Stimulated activated CD4-positive, alpha-beta T cell treated with anti-CD3 and anti-CD28 coated beads, Interleukin-4, amount 100 ng/mL, for 4 hours (primary cell): ENCODE results near the gene DHRS13.
"Not testable (repeated sequence)": the region's sequence is repeated elsewhere in the genome, so short reads cannot be mapped to it uniquely, and the experiment has no call there.

Experiments used
- DNase-seq, 2 experiments: peaks; one replicate each; pipeline ENCODE4 v3.0.0-alpha.2; 2020

Gene DHRS13

DNA sequence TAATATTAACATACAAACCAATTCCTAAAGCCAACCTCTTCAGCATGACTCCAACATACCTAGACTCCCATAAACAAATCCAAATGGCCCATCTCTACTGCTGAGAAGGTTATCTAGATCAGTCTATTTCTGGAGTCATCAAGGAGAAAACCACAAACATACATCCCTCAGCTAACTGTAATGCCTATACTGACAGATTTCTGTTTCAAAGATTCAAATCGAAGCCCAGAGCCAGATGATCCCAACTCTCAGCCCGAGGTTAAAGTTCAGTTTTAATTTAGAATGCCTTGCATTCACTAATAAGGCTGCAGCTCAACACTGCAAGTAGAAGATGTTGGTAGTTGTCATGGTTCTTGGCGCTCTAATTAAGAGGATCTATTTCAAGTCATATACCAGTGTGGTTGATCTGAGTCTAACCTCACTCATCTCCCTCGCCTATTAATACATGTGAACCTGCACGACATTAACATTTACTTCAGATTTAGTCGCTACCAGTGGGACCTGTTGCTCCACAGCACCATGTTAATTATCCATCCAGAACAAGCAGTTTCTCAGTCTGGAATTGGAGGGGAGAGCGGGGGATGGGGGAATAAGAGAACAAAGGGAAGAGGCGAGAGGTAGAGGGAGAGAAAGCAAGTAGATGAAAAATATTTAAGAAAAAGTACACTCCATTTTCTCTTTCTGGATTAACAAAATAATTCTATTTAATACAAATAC, 33.0 kb upstream of the DHRS13 start:
- DNase-seq, result no peak

DNA sequence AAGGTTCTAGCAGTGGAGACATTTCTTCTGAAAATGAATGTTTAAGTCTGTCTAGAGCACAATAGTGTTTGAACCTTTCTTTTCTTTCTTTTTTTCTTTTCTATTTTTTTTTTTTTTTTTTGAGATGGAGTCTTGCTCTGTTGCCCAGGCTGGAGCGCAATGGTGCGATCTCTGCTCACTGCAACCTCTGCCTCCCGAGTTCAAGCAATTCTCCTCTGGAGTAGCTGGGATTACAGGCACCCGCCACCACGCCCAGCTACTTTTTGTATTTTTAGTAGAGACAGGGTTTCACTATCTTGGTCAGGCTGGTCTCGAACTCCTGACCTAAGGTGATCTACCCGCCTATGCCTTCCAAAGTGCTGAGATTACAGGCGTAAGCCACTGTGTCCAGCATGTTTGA, 31.6 kb upstream of the DHRS13 start:
- DNase-seq, result not testable (repeated sequence)

DNA sequence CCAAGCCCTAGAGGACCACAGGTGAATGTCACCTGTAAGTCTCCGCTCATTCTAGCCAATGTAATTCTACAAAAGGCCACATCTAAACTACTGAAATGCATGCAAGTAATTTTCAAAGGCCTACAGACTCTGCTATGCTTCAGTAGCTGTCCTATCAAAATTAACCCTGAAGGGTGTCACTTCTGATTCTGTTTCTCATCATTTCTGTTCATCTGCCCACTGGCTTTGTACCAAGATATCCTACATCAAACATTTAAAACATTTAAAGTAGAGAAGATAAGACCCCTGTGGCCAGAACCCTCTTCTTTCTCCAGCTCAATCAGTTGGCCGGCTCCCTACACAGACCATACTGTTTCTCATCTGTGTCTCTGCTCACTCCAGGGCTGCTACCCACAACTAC, 26.9 kb upstream of the DHRS13 start:
- no peak for DNase-seq

DNA sequence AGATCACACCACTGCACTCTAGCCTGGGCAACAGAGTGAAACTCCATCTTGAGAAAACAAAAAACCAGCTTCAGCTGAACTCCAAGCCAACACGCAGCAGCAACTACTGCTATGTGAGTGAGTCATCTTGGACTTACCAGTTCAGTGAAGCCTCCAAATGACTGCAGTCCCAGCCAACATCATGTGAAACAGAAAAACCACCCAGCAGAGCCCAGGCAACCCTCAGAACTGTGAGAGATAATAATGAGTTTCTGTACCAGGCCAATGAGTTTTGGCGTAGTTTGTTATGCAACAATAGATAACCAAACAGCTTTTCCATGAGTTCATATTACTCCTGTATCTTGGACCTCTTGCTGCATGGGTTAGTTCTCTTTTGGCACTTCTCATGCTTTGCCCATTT, 25.2 kb upstream of the DHRS13 start:
- DNase-seq, result peak in 1 of 2 experiments; percentile 13

DNA sequence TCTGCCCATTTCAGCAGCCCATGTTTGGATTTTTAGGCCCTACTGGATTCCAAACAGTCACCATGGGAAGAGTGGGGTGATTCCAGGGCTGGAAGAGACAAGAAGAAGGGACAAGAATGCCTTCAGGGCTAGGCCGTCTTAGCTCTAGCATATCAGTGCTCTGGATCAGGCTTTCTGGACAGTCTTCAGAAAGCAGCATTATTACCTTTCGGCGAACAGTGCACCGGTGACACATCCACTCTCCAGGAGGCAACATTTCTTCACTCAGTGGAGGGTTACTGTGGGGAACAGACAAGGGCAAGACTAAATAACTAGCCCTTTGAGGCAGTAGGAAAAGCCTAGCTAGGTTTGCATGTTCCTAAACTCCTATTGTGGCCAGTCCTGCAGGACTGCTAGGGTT, 23.9 kb upstream of the DHRS13 start:
- DNase-seq, result no peak

DNA sequence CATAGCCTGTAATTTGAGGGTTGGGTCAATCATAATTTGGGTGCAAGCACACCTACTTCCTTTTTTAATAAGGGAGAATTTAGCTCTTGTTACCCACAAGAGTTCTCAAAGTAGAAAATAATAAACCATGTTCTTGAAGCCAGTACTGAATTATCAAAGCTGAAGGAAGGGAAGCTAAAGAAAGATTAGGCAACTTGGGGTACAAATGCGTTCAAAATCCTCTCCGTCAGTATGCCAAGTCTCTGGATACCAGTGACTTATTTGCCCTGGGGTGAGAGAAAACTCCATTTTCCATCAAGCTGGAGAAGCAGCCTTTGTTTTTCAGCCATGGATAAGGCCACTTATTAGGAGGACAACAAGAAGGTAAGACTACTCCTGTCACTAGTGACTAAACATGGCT, 23.5 kb upstream of the DHRS13 start:
- no peak for DNase-seq

DNA sequence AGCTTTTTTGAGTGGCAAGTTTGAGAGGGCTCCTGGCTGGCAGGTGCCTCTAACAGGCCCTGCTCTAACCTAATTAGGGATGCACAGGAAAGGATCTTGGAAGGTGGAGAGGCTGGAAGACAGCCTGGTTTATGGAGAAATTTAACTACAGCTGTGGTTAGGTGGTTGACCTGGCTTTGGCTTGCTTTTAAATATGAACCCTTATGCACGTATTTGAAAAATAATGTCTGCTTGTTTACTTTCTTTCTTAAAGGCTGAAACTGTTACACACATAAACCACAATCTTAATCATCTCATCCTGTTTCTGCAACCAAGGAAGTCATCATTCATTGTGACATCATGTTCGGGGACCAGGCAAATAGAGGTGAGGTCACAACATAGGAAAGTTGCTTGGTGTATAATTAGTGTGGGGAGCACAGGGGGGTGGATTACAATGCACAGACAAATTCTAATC, 23.1 kb upstream of the DHRS13 start:
- peak in 1 of 2 experiments; percentile 62 for DNase-seq

DNA sequence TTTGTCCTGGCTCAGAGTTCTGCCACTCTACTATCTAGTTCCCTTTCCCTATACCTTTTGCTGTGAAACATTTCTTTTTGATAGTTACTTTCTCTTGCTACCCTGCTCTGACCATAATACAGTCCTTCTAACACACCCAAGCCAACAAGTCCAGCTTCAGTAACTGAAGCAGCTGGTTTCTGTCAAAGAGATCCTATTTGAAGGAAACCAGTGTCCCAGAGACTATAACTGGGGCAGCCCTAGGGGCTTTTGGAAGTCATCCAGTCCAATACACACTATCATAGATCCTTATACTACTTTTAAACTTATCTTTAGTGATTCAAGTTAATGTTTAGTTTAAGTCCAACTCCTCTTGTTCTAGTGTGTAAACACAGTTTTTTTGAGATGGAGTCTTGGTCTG, 17.3 kb upstream of the DHRS13 start:
- no peak for DNase-seq

DNA sequence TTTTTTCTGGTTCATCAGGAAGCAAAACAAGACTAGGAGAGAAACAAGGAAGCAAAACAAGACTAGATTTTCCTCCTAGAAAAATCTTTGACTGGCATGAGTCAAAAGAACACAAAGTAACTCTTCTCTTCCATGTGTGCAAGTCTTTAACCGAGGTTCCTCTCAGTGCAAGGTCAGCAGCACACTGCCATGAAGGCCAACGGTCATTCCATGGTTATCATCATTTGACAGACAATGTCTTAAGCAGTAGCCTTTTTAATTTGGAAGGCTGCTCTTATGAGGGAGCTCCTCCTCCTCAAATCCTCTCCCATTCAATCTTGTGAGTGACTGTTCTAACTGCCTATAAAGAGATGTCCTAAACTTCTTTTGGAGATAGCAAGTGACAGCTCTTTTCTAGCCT, 15.4 kb upstream of the DHRS13 start:
- DNase-seq, result no peak

DNA sequence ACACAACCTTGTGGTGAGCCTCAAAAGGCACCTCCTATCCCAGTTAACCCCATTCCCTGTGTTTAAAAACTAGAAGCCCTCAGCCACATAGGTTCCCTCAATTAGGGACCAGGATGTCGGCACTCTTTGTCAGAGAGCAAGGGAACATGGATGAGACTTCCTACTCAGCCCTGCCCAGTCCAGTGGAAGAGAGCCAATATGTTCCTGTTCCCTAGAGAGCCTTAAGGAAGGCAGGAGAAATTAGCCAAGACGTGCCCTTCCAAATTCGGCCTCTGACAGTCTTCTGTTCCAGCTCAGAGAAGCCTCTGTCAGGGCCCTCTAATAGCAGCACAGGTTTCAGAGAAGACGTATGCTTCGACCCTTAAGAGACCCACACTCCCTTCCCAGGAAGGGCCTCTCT, 14.6 kb upstream of the DHRS13 start:
- DNase-seq, result no peak

DNA sequence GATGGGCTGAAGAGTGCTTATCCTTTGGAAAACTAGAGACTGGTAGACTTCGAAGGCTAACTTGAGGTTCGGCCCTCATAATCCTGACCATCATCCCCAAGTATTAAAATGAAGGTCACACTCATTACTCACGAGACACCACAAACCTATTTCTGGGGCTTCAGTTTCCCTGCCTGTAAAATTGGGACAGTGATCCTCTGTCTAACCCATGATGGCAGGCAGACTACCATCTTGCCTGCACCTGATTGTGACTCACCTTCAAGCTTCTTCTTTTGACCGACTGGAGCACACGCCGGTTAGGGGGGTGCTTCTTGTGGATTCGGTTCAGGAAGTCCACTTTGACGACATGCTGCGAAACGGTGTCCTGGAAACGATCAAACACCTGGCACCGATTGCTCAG, 14.2 kb upstream of the DHRS13 start:
- DNase-seq, result no peak

DNA sequence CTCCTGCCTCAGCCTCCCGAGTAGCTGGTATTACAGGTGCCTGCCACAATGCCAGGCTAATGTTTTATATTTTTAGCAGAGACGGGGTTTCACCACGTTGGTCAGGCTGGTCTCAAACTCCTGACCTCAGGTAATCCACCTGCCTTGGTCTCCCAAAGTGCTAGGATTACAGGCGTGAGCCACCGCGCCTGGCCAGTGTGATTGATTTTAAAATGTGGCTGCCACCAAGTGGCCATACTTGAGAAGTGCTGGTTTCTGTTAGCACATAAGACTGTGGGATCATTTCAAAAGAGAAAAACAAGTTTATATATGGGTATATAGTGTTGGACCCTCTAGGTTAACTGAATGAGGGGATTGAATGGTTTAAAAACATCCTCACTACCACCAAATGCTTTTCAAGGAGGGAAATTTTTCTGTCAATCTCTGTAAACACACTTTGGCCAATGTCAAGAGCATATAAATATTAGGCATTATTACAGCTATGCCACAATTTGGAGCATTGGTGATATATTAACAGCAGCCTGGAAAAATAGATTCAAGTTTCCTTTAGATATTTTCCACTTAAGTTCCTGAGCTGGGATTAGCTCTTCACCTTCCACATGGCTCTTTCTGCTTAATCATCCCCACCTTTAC, 13.5 kb upstream of the DHRS13 start:
- DNase-seq, result peak in 1 of 2 experiments; percentile 37

DNA sequence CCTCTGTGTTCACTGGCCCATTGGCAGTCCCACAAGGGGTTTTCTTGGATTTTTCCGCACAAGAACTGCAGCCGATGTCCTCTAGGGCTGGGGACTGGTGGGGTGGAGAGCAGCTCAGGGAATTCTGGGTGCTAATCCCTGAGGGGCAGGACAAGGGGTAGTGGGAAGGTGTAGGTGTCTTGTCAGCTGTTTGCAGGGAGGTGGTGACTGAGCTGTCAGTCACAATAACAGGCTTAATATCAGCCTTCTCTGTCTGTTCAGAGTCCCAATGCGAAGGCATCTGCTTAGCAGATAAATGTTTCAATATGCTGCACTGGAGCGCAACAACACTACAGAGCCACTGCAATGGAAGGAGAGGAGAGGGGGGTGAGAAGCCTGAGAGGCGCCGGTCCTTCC, 10.1 kb upstream of the DHRS13 start:
- no peak for DNase-seq

DNA sequence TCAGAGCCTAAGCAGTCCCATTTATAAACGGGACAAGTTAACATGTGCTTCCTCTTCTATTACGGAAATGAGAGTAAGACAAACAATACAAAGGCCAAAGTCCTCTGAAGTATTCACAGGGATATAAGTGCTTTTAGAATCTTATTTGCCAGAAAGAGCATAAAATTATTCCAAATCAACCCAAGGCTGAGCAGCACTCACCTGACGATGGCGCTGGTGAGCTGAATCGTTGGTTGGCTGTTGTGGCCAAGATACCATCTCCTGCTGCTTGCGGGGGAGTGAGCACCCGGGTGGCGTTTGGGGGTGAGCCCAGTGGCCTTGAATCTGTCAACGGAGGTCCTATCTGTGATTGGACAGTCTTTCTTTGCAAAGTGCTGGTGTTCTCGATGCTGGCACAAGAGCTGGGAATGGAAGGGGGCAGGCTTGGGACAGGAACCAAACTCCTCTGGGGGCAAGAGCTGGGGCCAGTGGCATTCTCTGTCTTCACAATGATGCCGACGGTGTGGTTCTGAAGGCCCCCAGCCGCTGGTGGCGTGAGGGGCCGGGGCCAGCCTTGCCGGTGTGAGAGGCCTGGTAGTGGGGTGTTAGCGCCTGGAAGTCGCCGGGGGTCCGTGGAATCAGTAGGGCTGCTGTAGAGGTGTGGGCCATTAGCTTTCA, 9.5 kb upstream of the DHRS13 start:
- DNase-seq, result no peak

DNA sequence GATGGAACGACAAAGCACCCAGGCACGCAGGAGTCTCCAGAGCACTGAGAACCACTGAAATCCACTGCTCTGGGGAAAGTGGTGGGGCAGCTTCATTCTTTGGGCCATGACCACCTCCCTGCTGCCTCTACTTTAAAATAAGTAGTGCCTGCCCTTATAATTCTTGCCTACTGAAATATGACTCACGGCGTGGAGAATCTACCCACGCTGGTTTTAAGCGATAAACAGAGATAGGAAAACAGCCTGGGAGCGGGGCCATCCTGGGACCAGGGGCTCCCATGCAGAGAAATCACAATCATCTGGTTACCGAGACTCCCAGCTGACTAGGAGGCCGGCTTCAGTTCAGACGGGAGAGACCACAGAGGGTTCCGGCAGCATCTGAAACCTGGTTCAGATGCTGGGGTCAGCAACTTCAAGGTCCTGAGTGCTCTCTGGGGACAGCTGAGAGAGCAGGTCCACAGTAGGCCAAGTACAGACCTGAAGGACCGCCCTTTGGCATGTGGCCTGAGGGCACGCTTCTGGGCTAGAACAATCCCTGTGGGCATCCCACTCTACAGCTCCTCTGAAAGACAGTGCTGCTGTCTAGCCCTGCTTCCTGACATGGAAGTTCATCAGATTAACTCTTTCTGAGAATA, 8.6 kb upstream of the DHRS13 start:
- DNase-seq, result no peak

DNA sequence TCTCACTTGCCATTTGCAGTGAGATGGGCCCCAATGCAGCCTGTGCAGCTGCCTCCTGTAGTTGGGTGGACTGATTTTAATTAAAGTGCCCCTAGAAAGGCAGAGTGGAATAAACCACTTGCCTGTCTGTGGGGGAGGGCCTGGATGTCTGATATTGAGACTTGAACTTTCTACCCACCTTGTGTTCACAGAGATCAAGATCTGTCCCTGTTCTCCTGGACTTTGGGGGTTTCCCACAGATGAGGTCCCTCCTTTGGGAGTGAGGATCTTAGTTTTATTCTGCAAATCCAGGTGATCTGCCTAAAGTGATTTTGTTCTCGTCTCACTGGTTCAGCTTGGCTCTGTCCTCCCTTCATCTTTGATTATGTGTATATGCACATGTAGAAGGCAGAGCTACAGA, 7.7 kb upstream of the DHRS13 start:
- DNase-seq, result no peak

DNA sequence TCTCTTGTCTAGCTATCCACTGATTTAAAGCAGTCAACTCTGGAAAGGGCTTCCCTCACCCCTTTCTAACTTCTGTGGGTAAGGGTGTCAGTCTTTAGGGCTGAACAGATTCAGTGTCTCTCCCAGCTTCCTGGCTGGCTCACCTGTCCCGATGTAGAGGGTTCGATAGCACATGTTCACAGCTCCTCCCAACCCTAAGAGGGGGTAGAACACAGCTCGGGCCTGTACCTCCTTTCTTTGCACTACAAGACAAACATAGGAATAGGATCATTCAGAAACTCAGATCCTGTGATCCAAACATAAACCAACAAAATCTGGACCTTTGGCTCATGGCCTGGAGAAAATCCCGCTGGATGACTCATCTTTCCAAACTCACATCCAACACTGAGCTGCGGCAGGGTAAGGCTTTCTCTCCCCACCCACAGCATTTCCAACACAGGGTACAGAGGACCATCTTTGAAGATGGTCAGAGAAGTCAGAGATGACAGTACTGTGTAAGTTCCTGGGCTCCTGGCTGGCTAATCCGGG, 5.8 kb upstream of the DHRS13 start:
- no peak for DNase-seq

DNA sequence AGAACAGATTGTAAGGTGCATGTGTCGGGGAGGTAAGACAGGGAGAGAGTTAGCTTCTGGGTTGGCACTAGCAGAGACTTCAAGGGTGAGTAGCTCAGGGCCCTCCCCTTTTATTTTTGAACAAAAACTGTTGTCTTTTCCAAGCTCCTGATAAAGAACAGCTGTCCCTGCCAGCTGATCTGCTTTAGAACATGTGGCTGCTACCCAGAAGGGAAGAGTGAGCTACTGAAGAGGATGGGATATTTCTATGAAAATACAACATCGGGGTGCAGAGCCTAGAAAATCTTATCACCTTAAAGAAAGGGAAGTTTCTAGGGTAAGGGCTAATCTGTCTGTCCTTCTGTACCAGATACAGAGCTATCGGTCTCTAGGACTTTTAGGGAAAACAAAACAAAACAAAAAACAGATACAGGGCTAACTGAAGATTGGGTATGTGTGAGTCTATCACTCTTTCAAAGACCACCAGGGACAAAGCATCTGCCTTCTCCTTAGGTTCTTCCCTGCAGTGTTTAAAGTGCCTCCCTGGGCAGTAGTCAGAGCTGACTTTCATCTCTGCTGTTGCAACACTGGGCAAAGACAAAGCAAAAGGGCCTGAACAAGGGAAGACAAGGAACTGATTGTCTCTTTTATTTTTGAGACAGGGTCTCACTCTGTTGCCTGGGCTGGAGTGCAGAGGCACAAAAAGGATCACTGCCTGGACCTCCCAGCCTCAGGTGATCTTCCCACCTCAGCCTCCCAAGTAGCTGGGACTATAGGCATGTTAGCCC, 5.0 kb upstream of the DHRS13 start:
- no peak for DNase-seq

DNA sequence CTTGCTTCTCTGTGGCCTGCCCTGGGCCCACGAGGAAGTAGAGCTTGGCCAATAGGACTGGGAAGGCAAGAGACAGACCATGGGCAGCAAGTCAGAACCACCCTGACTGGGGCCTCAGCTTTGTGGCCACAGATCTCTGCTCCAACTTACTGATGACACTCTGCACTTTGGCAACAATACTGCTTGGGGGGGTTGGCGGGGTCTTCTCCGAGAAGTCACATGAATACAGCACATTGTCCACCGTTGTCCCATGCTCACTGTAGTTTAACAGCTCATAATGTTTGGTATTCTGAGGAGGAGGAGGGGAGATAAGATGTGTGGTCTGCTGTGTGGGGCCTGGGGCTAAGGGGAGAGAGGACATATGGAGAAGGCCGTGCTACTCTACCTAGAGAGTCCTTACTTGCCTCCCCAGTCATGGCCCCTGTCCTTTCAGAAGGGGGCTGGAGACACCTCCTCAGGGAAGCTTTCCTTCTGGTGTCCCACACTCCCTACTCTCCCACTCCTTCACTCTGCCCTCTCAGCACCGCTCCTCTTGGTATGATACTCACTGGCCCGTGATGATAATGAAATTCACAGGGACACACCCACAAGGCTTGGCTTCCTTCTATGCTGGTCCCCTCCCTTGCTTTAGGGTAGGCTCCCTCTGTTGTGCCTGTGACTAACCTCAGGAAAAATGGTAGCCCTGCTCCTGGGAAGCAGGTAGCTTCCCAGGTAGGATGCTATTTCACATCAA, 4.0 kb upstream of the DHRS13 start:
- DNase-seq, result no peak

DNA sequence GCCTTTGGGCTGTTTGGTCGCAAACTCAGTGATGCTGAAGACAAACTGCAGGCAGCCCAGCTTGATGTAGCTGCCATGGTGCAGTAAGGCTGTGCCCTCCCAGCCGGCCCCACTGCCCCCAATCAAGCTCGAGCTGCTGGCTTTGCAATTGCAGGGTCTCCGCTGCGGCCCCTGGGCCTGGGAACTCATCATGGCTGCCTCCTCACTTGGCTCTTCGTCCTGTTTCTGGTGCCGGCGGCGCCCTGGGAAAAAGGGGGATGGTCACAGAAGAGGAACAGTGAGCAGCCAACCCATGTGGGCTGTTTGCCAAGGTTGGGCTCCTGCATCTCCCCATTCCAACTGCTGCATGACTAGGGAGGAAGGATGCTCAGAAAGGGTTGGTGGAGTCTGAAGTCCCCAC, 3.4 kb upstream of the DHRS13 start:
- no peak for DNase-seq

DNA sequence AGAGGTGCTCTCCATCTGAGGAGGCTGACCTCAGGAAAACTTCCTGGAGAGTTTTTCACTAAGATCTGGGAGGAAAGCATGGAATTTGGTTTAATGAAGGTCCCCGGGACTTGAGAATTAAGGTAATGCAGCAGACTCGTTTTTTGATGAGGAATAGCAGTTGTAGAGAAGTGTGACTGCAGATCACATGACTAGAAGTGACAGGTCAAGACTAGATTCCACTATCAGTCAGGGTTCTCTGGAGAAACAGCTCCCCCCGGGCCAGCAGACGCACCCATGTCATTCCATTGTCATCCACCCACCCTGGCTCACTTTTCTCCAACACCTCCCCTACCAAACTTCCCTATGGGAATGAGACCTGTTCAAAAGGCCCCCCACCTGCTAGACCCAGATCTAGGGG, 1.9 kb upstream of the DHRS13 start:
- DNase-seq, result no peak

DNA sequence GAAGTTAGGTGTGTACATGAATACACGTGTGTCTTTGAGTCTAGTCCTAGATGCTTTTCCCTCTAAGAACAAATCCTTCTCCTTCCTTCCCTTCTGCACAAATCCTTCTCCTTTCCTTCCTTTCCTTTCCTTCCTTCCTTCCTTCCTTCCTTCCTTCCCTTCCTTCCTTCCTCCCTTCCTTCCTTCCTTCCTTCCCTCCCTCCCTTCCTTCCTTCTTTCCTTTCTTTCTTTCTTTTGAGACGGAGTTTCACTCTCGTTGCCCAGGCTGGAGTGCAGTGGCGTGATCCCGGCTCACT, 615 bp upstream of the DHRS13 start:
- not testable (repeated sequence) for DNase-seq
